ES-I3 (cell line): ENCODE measurements around the gene RASSF1.
"Not testable (repeated sequence)": the region's sequence is repeated elsewhere in the genome, so short reads cannot be mapped to it uniquely, and the experiment has no call there.

Source experiments
- H3K36me3 ChIP-seq: 2 replicates; pipeline ENCODE4 v1.6.1; 2013; ENCODE audit warnings: mild to moderate bottlenecking, low read length, control low read depth, moderate library complexity; ENCODE audit not compliant: insufficient read depth
- H3K4me1 ChIP-seq: 2 replicates; pipeline ENCODE4 v1.6.1; 2013; ENCODE audit warnings: mild to moderate bottlenecking, control low read depth, low read length; ENCODE audit not compliant: insufficient read depth
- H3K9ac ChIP-seq: 2 replicates; pipeline ENCODE4 v1.6.1; 2013; ENCODE audit warnings: low read depth, mild to moderate bottlenecking, low read length, moderate library complexity
- H3K9me3 ChIP-seq: 2 replicates; pipeline ENCODE4 v1.6.1; 2013; ENCODE audit warnings: mild to moderate bottlenecking, low read length, moderate library complexity; ENCODE audit not compliant: control insufficient read depth, insufficient read depth

RASSF1 gene

DNA sequence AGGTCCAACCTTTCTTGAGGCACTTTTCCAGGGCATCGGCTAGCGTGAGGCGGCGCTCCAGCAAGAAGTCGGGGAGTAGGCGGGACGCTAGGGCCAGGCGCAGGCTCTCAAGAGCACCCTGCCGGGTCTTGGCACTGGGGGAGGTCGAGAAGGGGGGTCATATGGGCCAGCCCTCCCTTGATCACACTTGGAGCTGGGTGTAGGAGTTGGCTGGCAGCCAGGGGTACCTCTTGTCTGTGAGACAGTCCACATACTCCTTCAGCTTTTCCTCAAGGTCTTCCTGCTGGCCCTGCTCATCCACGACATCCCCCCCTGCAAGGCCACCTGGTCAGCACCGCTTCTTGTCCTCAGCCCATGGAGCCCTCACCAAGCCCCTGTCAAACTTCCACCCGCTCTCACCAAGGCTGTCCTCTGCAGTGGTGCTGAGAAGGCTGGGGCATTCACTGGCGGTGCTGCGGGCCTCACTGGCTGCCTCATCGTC lies 50.4 kb downstream of the RASSF1 start:
- Histone ChIP-seq H3K4me1 (peaks cover 4% of the 10 kb centered on the region; the same call in 1 of the 2 replicates), H3K9me3 (no peaks in the 10 kb centered on the region), H3K9ac (no peak overlapping the region), H3K36me3 (peaks cover 12% of the 10 kb centered on the region; the same call in 1 of the 2 replicates)

- Histone ChIP-seq H3K9ac (no peak overlapping the region), H3K9me3 (no peaks in the 10 kb centered on the region), H3K36me3 (peaks cover 12% of the 10 kb centered on the region; the same call in 1 of the 2 replicates), H3K4me1 (peaks cover 4% of the 10 kb centered on the region; the same call in 1 of the 2 replicates)
These were observed 51.5 kb downstream of the RASSF1 start for GRCh38 chr3:50289130-50289529.

- peaks cover 4% of the 10 kb centered on the region; the same call in 1 of the 2 replicates for H3K4me1 ChIP-seq
- H3K9ac ChIP-seq = no peak overlapping the region
- H3K36me3 ChIP-seq = peaks cover 12% of the 10 kb centered on the region; the same call in 1 of the 2 replicates
- H3K9me3 ChIP-seq = no peaks in the 10 kb centered on the region
These were observed 52.1 kb downstream of the RASSF1 start for GRCh38 chr3:50288387-50289007.

- Histone ChIP-seq H3K36me3 (peaks cover 12% of the 10 kb centered on the region; the same call in 1 of the 2 replicates), H3K9ac (no peak overlapping the region), H3K9me3 (no peaks in the 10 kb centered on the region), H3K4me1 (peaks cover 4% of the 10 kb centered on the region; the same call in 1 of the 2 replicates)
These were observed 53.4 kb downstream of the RASSF1 start for GRCh38 chr3:50287262-50287661.

GRCh38 chr3:50286322-50287227 lies 54.1 kb downstream of the RASSF1 start:
- Histone ChIP-seq H3K4me1 (peaks cover 4% of the 10 kb centered on the region; the same call in 1 of the 2 replicates), H3K9me3 (no peaks in the 10 kb centered on the region), H3K9ac (no peak overlapping the region), H3K36me3 (peaks cover 12% of the 10 kb centered on the region; the same call in 1 of the 2 replicates)

- not testable (repeated sequence) for H3K36me3 ChIP-seq, H3K9me3 ChIP-seq, H3K9ac ChIP-seq, H3K4me1 ChIP-seq
These were observed 56.5 kb downstream of the RASSF1 start for GRCh38 chr3:50284121-50284520.
